NOMO-1 treated with dmso at 0.1 percent for 144 hours (cell line): ENCODE data around the gene COL25A1.

Experiments
- DNase-seq: peaks from one replicate; lab custom pipeline; 2025; ENCODE audit not compliant: unreplicated experiment; lab: John Stamatoyannopoulos, UW

Gene COL25A1

DNA sequence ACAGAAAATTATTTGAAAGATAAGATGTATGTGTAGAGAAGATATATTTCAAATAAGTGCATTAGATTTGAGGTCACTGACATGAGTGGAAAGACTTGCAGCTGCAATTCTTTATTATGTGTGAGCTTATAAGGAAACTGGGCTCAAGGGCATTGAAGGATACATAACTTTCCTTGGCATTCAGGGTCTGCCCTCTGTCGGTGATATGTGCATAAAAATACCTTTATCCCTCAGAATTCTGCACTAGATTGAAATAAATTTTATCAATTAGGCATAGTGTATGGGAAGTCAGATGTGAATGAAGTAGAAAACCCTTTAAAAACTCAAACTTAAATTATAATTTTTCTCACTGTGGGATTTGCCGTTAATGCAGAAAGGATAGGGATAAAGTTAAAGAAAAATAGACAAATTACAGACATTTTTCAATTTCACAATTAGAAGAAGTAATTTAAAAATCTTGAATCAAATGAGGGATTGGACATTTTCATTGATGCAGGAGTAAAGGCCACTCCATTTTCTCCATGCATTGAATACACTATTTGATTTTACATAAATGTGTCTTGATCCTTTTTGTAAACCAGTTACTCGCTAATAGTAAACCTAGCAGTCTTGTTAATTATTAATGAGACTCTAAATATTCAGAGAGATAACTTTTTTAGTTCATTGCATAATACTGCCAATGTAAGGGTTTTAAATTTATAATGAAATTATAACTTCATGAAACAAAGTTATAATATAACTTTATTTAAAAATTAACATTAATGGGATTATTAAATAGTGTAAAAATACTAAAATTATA, 518.6 kb downstream of the COL25A1 start:
- DNase-seq: no peak

DNA sequence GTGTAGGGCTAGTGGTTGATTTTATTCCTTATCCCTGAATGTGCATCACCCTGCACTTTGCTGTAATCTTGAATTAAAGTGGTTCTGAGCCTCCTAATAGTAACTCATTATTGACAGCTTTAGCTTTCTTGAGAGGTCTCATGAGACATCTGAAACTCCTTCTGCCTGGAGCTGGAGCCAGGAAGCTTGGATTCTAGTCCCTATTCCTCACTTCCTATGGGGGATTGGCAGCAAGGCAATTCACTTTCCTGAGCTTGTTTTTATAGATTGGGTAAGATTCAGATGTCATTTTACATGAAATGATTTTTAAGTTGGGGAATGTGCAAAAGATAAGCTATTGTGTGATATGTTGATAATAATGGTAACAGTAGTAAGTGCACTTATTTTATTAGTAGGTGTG, 522.5 kb downstream of the COL25A1 start:
- no peak for DNase-seq

DNA sequence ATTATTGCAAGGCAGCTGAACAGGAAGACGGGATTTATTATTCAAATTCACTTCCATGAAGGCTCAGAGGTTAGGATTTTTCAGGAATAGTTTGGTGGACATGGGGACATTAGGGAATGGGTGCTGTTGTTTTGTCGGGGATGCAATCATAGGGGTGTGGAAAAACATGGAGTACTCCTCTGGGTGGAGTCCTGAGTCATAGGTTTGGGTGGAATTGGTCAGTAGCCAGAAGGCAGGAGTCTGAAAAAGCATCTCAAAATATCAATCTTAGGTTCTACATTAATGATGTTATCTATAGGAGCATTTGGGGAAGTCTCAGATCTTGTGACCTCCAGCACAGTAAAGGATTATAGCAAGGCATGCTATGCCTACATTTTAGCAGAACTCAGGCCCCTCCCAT, 525.1 kb downstream of the COL25A1 start:
- DNase-seq: no peak

DNA sequence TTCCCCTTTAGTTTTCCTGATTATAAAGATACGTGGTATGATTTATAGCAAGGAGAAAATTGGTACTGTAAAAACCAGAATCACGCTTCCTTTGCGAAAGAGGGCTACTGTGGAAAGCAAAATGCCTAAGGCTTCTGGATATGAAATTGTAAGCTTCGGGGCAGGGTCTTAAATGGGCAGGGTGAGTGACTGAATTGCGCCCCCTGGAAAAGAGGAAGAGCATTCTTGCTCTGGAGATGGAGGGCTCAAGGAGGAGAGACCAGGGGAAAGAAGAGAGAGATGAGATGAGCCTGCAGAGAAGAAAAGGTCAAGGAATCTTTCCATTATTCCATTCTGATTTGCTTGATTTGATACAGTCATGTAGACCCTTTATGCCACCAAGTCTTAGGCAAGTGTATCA, 526.5 kb downstream of the COL25A1 start:
- no peak for DNase-seq

DNA sequence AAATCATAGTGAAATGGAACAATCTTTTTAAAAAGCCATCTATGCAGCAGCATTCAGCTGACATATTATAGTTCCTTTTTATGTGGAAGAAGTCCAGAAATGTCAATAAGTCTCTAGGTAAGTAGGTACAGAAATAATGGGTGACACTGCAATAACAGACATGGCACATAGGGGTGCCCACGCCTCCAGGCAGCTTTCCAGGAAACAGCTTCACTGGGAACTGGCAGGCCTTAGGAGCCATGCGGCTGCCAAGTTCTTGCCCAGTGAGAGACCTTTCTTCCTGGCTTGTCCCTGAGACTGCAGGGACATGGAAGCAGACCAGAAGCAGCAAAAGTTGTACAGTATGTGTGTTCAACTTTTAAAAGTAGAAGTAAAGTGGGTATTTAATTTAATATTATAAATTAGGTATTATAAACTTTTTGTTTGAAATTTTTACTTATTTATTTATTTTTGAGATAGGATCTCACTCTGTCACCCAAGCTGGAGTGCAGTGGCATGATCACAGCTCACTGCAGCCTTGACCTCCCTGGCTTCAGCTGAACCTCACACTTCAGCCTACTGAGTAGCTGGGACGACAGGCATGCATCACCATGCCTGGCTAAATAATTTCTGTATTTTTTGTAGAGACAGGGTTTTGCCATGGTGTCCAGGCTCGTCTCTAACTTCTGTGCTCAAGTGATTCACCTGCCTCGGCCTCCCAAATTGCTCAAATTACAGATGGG, 527.5 kb downstream of the COL25A1 start:
- no peak for DNase-seq

DNA sequence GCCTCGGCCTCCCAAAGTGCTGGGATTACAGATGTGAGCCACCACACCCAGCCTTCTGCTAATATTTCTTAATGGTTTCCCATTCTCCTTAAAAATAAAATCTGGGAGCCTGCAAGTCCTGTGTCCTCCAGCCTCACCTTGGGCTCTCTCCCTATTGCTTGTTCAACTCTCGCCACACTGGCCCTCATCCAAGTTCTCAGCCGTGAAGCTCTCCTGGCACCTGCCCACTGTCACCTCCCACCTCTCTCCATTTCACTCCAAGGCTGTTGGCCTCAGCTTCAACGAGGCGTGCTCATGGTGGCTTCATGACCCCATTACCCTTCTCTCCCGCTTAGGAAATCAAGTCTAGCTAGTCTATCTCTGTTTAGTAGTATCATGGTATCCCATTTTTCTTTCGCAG, 530.1 kb downstream of the COL25A1 start:
- DNase-seq: no peak

DNA sequence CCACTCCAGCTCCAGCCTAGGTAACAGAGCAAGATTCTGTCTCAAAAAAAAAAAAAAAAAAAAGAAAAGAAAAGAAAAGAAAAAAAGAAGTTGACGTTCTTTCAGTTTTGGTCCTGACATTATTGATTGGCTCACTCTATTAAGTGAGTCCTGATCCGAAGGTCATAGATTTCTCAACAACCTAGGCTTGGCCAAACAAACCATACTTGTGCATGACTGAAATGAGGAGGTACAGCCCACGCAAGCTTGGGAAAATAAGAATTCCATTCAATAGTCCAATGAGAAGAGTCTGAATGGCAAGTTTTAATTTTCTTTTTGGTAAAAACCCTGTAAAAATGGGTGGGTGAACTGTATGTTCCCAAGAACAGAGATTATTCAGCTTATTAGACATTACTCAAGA, 536.4 kb downstream of the COL25A1 start:
- no peak for DNase-seq

DNA sequence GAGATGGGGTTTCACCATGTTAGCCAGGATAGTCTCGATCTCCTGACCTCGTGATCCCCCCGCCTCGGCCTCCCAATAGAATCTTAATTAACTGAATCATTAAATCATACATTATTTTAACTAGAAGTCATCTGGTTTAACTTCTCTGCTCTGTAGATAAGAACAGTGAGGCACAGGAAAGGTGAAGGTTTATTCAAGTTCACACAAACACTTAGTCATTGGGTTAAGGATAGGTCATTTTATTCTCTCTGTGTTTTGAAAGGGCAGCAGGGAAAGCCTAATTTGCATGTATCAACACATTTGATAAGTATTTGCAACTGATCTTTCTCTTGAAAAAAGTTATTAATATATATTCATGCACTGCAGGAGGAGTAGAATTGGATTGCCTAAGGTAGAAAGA, 538.5 kb downstream of the COL25A1 start:
- no peak for DNase-seq

DNA sequence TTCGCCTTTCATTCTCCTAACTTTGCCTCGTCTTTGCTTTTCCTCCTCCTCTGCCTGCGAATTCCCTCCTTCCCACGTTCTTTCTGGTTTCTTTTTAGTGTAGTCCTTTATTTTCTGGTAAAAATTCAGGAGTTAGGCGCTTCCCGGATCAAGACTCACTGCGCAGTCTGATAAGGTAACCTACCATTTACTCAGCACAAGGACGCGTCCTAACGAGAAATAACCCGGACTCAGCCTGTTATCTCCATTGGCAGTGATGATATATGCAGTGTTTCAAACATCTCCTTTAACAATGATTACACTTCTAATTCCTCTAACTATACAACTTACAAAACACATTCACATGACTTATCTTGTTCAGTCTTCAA, 539.2 kb downstream of the COL25A1 start:
- DNase-seq: no peak

DNA sequence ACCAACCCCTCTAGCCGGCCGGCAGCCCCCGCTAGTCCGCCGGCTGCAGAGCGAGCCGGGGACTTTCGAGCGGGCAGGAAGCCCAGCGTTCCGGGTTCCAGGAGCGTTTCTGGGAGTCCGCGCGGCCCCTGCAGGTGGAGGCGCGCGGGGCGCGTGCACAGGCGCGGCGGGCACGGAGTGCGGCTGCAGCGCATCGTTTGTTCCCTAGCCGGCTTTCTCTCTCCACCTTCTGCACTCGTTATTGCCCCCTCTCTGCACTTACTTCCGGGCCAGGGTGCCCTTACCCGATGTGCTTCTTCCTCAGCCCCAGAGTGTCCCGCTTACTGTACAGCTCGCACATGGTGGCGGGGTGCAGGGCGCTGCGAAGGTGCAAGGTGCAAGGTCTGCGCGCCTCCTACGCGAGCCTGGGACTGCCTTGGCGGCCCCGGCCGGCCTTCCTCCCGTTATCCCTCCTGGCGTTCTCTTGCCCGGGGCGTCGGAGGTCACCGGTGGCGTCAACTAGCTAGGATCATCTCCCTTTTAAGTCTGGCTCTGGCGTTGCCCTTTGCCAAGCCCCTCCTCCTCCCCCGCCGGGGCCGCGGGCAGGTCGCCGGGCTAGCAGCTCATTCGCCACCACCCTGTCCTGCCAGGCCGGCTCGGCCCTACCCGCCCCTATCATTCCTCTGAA, 539.8 kb downstream of the COL25A1 start, which contains the start of gene ETNPPL:
TSS of gene ETNPPL (minus strand) at position 495 of the 667 bp plus-strand sequence. CDS start at position 340, 155 bp downstream.
- DNase-seq: no peak
